Adrenal gland (tissue), 5 donors: ENCODE measurements around the gene DDX49.

Experiments used
- POLR2A ChIP-seq, 2 donors: fragments of 450-650 bp; IDR thresholded peaks; one replicate each; pipeline ENCODE4 v1.6.1; 2017; ENCODE audit warnings: antibody characterized with exemption in 2 of 2, mild to moderate bottlenecking in 2 of 2, moderate library complexity in 1 of 2
- TF ChIP-seq, protein P1 (sequence below), 6 experiments: fragments of 450-650 bp in 4 of 6; fragments of 200-600 bp in 2 of 6; sonication (generic) in 1 of 6; IDR thresholded peaks; 1 replicate in 5 of 6; 2 replicates in 1 of 6; pipeline versions ENCODE4 v1.5.1 to v1.8.0; 2016 to 2021; ENCODE audit warnings: antibody characterized with exemption in 6 of 6, mild to moderate bottlenecking in 2 of 6, moderate library complexity in 1 of 6
- donor health status: DM: no; HTN: no; CAD: no.

DNA sequence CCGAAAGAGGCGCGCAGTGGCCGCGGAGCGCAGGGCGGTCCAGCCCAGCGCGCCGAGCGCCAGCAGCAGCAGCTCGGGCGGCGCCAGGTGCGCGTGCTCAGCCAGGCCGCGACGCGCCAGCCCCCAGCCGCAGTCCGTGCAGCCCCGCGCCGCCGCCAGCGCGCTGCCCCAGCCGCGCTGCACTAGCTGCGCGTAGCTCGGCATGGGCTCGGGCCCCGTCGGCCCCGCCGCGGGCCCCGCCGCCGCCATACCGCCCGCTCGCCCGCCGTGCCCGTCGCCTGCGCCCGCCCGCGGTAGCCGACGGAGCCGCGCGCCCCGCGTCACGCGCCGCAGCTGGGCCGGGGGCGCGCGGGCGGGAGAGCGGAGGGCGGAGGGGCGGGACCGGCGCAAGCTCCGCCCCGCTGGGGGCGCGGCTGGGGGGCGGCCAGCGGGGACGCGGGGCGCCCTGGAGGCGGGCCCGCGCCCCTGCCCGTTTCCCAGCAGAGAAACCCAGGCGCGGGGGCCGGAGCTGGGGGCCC lies 23.6 kb upstream of the DDX49 start, which contains the start of gene CERS1:
- no peak for TF ChIP-seq POLR2A (IDR thresholded peaks at IDR 0.05)
- TF ChIP-seq, protein P1, sequence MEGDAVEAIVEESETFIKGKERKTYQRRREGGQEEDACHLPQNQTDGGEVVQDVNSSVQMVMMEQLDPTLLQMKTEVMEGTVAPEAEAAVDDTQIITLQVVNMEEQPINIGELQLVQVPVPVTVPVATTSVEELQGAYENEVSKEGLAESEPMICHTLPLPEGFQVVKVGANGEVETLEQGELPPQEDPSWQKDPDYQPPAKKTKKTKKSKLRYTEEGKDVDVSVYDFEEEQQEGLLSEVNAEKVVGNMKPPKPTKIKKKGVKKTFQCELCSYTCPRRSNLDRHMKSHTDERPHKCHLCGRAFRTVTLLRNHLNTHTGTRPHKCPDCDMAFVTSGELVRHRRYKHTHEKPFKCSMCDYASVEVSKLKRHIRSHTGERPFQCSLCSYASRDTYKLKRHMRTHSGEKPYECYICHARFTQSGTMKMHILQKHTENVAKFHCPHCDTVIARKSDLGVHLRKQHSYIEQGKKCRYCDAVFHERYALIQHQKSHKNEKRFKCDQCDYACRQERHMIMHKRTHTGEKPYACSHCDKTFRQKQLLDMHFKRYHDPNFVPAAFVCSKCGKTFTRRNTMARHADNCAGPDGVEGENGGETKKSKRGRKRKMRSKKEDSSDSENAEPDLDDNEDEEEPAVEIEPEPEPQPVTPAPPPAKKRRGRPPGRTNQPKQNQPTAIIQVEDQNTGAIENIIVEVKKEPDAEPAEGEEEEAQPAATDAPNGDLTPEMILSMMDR (IDR thresholded peaks at IDR 0.05): no peak
